H9 (cell line): ENCODE results near the gene FAHD1. TPM values are rescaled to one million over a fixed set of nuclear protein-coding genes. Genes with fewer than 3 reads are reported as not detected.

Experiments
- DNase-seq: peaks from one replicate; pipeline ENCODE4 v3.0.0-alpha.2; 2017
- H2AFZ ChIP-seq: one replicate; pipeline ENCODE4 v1.6.1; 2013; ENCODE audit warnings: mild to moderate bottlenecking, low read length, control low read depth, moderate library complexity
- H2AK5ac ChIP-seq: 2 replicates; pipeline ENCODE4 v1.6.1; 2013; ENCODE audit warnings: low read length, control low read depth, mixed read lengths; ENCODE audit not compliant: insufficient read length
- H2BK120ac ChIP-seq: one replicate; pipeline ENCODE4 v1.6.1; 2013; ENCODE audit warnings: low read depth, mild to moderate bottlenecking, low read length, control low read depth, inconsistent platforms; ENCODE audit not compliant: poor library complexity, severe bottlenecking
- H2BK12ac ChIP-seq: 2 replicates; pipeline ENCODE4 v1.6.1; 2013; ENCODE audit warnings: low read length, control low read depth, mixed read lengths, low read depth; ENCODE audit not compliant: insufficient read length
- H2BK15ac ChIP-seq: 2 replicates; pipeline ENCODE4 v1.6.1; 2013; ENCODE audit warnings: low read depth, low read length, control low read depth
- H2BK20ac ChIP-seq: one replicate; pipeline ENCODE4 v1.6.1; 2013; ENCODE audit warnings: low read depth, mild to moderate bottlenecking, low read length, control low read depth, inconsistent platforms; ENCODE audit not compliant: poor library complexity, severe bottlenecking
- H2BK5ac ChIP-seq: 2 replicates; pipeline ENCODE4 v1.6.1; 2013; ENCODE audit warnings: low read length, control low read depth, mixed read lengths; ENCODE audit not compliant: insufficient read length
- H3K14ac ChIP-seq: 2 replicates; pipeline ENCODE4 v1.6.1; 2013; ENCODE audit warnings: low read length, control low read depth; ENCODE audit not compliant: insufficient read depth
- H3K18ac ChIP-seq: 2 replicates; pipeline ENCODE4 v1.6.1; 2013; ENCODE audit warnings: low read depth, mild to moderate bottlenecking, mixed read lengths, low read length, control low read depth; ENCODE audit not compliant: insufficient read length
- H3K23ac ChIP-seq: 2 replicates; pipeline ENCODE4 v1.6.1; 2013; ENCODE audit warnings: low read length, control low read depth, mixed read lengths, low read depth; ENCODE audit not compliant: insufficient read length
- H3K23me2 ChIP-seq: 2 replicates; pipeline ENCODE4 v1.6.1; 2013; ENCODE audit warnings: low read depth, mild to moderate bottlenecking, mixed read lengths, low read length, control low read depth; ENCODE audit not compliant: insufficient read length, poor library complexity, severe bottlenecking
- H3K27ac ChIP-seq: 2 replicates; pipeline ENCODE4 v1.5.1; 2013; ENCODE audit warnings: low read length, control low read depth, mixed read lengths, low read depth; ENCODE audit not compliant: insufficient read length
- H3K27me3 ChIP-seq: 2 replicates; pipeline ENCODE4 v1.6.1; 2013; ENCODE audit warnings: low read length, control low read depth, inconsistent platforms; ENCODE audit not compliant: insufficient read depth
- H3K4ac ChIP-seq: 2 replicates; pipeline ENCODE4 v1.6.1; 2013; ENCODE audit warnings: low read depth, mild to moderate bottlenecking, control low read depth, inconsistent platforms, low read length, moderate library complexity
- H3K4me1 ChIP-seq: 2 replicates; pipeline ENCODE4 v1.6.1; 2013; ENCODE audit warnings: low read length, control low read depth, inconsistent platforms; ENCODE audit not compliant: insufficient read depth
- H3K4me2 ChIP-seq: 2 replicates; pipeline ENCODE4 v1.6.1; 2013; ENCODE audit warnings: low read length, control low read depth, mixed read lengths; ENCODE audit not compliant: insufficient read length, insufficient read depth
- H3K56ac ChIP-seq: 2 replicates; pipeline ENCODE4 v1.6.1; 2013; ENCODE audit warnings: low read depth, mild to moderate bottlenecking, mixed read lengths, low read length, control low read depth; ENCODE audit not compliant: insufficient read length
- H3K79me1 ChIP-seq: 2 replicates; pipeline ENCODE4 v1.6.1; 2013; ENCODE audit warnings: low read depth, mild to moderate bottlenecking, moderate library complexity, low read length, control low read depth, inconsistent platforms; ENCODE audit not compliant: insufficient read depth, poor library complexity, severe bottlenecking
- H3K79me2 ChIP-seq: 2 replicates; pipeline ENCODE4 v1.6.1; 2013; ENCODE audit warnings: low read length, control low read depth, inconsistent platforms; ENCODE audit not compliant: insufficient read depth
- H3K9ac ChIP-seq: 2 replicates; pipeline ENCODE4 v1.6.1; 2013; ENCODE audit warnings: low read length, control low read depth, mixed read lengths; ENCODE audit not compliant: insufficient read length; ENCODE audit errors: extremely low read depth
- H3K9me3 ChIP-seq: one replicate; pipeline ENCODE4 v1.6.1; 2013; ENCODE audit warnings: low read depth, low read length, inconsistent platforms; ENCODE audit not compliant: control insufficient read depth
- H3T11ph ChIP-seq: one replicate; pipeline ENCODE4 v1.6.1; 2013; ENCODE audit warnings: mild to moderate bottlenecking, low read length, control low read depth, inconsistent platforms
- H4K20me1 ChIP-seq: one replicate; pipeline ENCODE4 v1.6.1; 2013; ENCODE audit not compliant: control insufficient read depth, insufficient read length, insufficient read depth
- H4K5ac ChIP-seq: 2 replicates; pipeline ENCODE4 v1.6.1; 2013; ENCODE audit warnings: low read depth, mild to moderate bottlenecking, mixed read lengths, low read length, control low read depth; ENCODE audit not compliant: insufficient read length
- H4K8ac ChIP-seq: replicated peaks from 2 replicates; pipeline ENCODE4 v1.6.1; 2013; ENCODE audit warnings: low read length, control low read depth, mixed read lengths, low read depth; ENCODE audit not compliant: insufficient read length
- H4K91ac ChIP-seq: 2 replicates; pipeline ENCODE4 v1.6.1; 2013; ENCODE audit warnings: low read depth, mild to moderate bottlenecking, moderate library complexity, mixed read lengths, low read length, control low read depth; ENCODE audit not compliant: insufficient read length
- H3K27ac Mint-ChIP-seq, 3 experiments: 2 replicates in 2 of 3; 3 replicates in 1 of 3; pipeline ENCODE4 v1.8.0; 2020 to 2021; ENCODE audit warnings: mixed read lengths in 3 of 3, mild to moderate bottlenecking in 1 of 3, moderate library complexity in 1 of 3
- H3K27me3 Mint-ChIP-seq: 2 replicates; pipeline ENCODE4 v1.8.0; 2021; ENCODE audit warnings: low read depth, mild to moderate bottlenecking, moderate library complexity, mixed read lengths
- H3K36me3 Mint-ChIP-seq, 3 experiments: 2 replicates in 2 of 3; 3 replicates in 1 of 3; pipeline ENCODE4 v1.8.0; 2020 to 2021; ENCODE audit warnings: low read depth in 3 of 3, mixed read lengths in 3 of 3; ENCODE audit not compliant: insufficient read depth in 1 of 3
- H3K4me1 Mint-ChIP-seq, 2 experiments: 2 replicates each; pipeline ENCODE4 v1.8.0; 2020; ENCODE audit warnings: mixed read lengths in 2 of 2
- H3K4me3 Mint-ChIP-seq, 2 experiments: 2 replicates in 1 of 2; 3 replicates in 1 of 2; pipeline ENCODE4 v1.8.0; 2020 to 2021; ENCODE audit warnings: mild to moderate bottlenecking in 2 of 2, mixed read lengths in 2 of 2, moderate library complexity in 1 of 2
- H3K9me3 Mint-ChIP-seq, 2 experiments: 2 replicates in 1 of 2; 3 replicates in 1 of 2; pipeline ENCODE4 v1.8.0; 2020; ENCODE audit warnings: mild to moderate bottlenecking in 2 of 2, mixed read lengths in 2 of 2, moderate library complexity in 1 of 2
- CTCF ChIP-seq: fragments of 200-600 bp; sonication (generic); conservative IDR thresholded peaks from 3 replicates; pipeline ENCODE4 v1.8.0; 2021; ENCODE audit warnings: antibody characterized with exemption, mild to moderate bottlenecking
- WGBS: extraction: QIAGEN DNeasy Blood & Tissue Kit; methylation state at CpG from one replicate; pipeline ENCODE4 v1.1.7; 2013; ENCODE audit warnings: missing lambda C conversion rate, low lambda C conversion rate, mixed read lengths; ENCODE audit not compliant: insufficient read length; ENCODE audit errors: extremely low coverage; 5-methylcytosine and 5-hydroxymethylcytosine counted together
- total RNA-seq: library from RNA; stranded (reverse); gene quantifications from 2 replicates; pipeline ENCODE4 v1.2.1, GENCODE V29; 2021

The FAHD1 gene
- total RNA-seq, 1 experiment from 2014 or later, result 16.2 TPM

- no peaks in the 10 kb centered on the region; a peak in 1 of 5 replicates for H3K9me3 Mint-ChIP-seq
- H4K8ac ChIP-seq, result no peak overlapping the region
- no peak overlapping the region for H3K9ac ChIP-seq
- no peaks in the 10 kb centered on the region for H3K9me3 ChIP-seq
- H2BK5ac ChIP-seq, result no peak overlapping the region
- no peak overlapping the region for H3K56ac ChIP-seq
- H3K36me3 Mint-ChIP-seq, result no peaks in the 10 kb centered on the region
- H4K5ac ChIP-seq, result no peak overlapping the region
- H3K4ac ChIP-seq, result no peak overlapping the region
- no peak overlapping the region for H2BK12ac ChIP-seq
- H3K79me1 ChIP-seq, result no peaks in the 10 kb centered on the region
- H3K4me3 Mint-ChIP-seq, result no peak overlapping the region
- H3K27ac ChIP-seq, result no peak overlapping the region
- no peak overlapping the region for H2AK5ac ChIP-seq
- no peaks in the 10 kb centered on the region for H3K4me1 ChIP-seq
- no peak overlapping the region for H2AFZ ChIP-seq
- H3K27me3 Mint-ChIP-seq, result peaks cover 29% of the 10 kb centered on the region
- H3K27me3 ChIP-seq, result no peaks in the 10 kb centered on the region
- H3K23me2 ChIP-seq, result no peaks in the 10 kb centered on the region
- H3K4me1 Mint-ChIP-seq, result no peaks in the 10 kb centered on the region
- no peak for DNase-seq
- no CpG with 5 or more reads among the region's 1 CpG for WGBS
- H2BK120ac ChIP-seq, result no peak overlapping the region
- H2BK15ac ChIP-seq, result no peak overlapping the region
- no peaks in the 10 kb centered on the region for H4K20me1 ChIP-seq
- H3K23ac ChIP-seq, result no peak overlapping the region
- H4K91ac ChIP-seq, result no peak overlapping the region
- no peak overlapping the region for H3K4me2 ChIP-seq
- no peak overlapping the region for H3T11ph ChIP-seq
- no peak overlapping the region for H2BK20ac ChIP-seq
- TF ChIP-seq CTCF, result no peak
- H3K27ac Mint-ChIP-seq, result no peak overlapping the region
- H3K18ac ChIP-seq, result no peak overlapping the region
- H3K14ac ChIP-seq, result no peak overlapping the region
- H3K79me2 ChIP-seq, result no peaks in the 10 kb centered on the region
These were observed 19.4 kb downstream of the FAHD1 start for GRCh38 chr16:1846416-1846815.
